Ammon's horn (tissue), 1 donor: Measurements from ENCODE around the gene E2F4.
A peak's percentile ranks its signal among the peaks of the same experiment; 100 is the strongest.

Source experiments
- DNase-seq: peaks from one replicate; pipeline ENCODE4 v3.0.0-alpha.2; 2016; ENCODE audit warnings: low spot score

Gene E2F4

DNA sequence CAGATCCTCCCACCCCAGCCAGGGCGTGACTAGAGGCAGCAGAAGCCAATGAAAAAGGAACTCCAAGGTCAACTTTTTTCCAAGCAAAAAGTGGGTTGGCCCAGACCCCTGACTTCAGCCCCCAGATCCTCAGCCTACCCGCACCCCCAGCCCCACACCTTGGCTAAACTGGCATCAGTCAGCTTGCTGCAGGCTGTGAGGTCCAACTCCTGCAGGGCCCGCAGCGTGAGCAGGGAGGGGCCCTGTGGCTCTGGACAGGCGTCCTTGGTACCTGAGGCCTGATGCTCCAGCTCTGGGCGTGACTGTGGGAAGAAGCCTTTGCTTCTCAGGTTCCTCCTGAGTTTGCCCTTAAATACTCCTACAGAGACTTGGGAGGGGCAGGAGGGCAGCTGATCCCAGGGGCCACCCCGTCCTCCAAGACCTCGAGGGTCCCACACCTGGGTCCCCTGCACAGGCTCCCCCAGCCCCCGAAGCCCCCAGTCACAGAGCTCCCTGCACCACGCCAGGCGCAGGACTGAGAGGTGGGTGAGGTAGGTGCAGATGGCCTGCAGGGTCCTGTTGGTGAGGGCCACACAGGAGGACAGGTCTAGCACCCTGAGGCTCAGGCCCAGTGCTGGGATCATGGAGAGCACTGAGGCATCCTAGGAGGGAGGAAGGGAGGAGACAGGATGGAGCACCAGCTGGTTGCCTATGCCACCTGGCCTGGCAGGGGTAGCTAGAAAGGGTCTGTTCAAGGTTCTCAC lies 16.4 kb downstream of the E2F4 start:
- DNase-seq, result no peak

DNA sequence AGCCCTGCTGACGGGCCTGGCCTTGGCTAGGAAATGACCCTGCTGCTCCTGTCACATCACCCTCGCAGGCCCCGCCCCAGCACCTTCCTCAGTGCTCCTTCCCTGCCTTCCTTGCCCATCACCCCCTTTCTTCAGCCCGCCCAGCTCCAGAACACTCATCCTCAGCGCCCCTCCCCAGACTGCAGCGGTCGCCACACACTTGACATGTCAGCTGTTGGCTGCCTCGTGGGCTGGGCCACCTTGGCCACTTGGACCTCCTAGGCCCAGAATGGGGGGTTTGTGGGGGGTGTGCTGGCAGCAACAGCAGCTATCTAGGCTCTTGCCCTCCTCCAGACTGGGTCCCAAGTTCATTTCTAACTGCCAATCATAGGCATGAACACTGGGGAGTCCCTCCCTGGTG lies 17.6 kb downstream of the E2F4 start:
- no peak for DNase-seq

DNA sequence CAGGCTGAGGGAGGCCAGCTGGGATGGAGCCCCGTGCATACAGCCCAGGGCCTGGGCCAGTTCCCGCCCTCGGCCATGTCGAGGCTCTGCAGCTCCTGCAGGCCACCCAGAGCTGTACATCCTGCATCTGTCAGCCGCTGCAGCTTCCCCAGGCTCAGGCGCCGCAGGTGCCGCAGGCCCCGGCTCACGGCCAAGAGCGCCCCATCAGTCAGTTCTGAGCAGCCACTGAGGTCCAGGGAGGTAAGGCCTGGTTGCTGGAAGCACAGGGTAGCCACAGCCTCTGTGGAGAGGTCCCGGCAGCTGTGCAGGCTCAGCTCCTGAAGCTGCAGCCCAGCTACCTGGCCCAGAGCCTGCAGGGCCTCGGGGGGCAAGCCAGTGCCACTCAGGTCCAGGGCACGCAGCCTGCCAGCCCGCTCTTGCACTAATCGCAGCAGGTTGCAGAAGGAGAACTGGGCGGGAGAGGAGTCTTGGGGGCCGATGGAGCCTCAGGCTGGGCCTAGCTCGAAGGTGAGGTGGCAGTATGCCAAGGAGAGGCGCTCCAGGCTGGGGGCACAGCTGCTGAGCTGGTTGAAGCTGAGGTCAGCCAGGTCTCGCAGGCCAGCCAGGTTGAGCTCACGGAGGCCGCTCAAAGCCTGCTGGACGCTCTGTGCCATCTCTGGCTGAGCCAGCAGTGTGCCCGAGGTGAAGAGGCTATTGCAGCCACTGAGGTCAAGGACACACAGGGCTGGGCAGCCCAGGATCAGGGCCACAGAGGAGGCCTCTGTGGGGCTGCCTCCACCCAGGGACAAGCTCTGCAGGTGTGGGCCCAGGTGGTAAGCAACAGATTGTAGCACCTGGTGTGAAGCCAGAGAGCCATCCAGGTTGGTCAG lies 18.3 kb downstream of the E2F4 start:
- DNase-seq, result no peak

DNA sequence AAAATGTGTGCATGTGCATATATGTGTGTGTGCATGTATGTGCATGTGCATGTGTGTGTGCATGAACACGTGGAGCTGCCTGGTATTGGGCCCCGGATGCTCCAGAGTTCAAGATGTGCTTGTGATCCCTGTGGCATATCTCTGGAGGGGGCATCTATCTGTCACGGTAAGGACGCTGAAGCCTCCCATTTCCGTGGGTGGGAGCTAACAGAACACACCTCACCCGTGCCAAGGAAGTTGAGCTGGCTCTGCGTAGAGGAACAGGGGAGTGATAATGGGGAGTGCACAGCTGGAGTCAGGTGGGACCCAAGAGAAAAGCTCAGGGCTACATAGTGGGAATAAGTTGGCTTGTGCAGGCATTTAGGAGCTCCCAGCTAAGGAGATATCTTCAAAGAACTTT lies 19.7 kb downstream of the E2F4 start:
- DNase-seq, result no peak

DNA sequence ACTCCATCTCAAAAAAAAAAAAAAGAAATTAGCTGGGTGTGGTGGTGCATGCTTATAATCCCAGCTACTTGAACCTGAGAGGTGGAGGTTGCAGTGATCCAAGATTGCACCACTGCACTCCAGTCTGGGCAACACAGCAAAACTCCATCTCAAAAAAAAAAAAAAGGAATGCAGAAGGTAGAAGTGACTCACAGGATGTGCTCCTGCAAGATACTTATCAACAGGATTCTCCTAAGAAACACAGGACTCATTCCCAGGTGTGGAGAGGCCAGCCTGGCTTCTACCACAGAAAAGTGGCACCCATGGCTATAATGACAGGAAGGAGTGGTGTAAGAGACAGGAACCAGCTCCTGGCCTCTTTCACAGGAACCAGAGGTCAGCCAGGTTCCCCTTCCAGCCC lies 20.8 kb downstream of the E2F4 start:
- no peak for DNase-seq

DNA sequence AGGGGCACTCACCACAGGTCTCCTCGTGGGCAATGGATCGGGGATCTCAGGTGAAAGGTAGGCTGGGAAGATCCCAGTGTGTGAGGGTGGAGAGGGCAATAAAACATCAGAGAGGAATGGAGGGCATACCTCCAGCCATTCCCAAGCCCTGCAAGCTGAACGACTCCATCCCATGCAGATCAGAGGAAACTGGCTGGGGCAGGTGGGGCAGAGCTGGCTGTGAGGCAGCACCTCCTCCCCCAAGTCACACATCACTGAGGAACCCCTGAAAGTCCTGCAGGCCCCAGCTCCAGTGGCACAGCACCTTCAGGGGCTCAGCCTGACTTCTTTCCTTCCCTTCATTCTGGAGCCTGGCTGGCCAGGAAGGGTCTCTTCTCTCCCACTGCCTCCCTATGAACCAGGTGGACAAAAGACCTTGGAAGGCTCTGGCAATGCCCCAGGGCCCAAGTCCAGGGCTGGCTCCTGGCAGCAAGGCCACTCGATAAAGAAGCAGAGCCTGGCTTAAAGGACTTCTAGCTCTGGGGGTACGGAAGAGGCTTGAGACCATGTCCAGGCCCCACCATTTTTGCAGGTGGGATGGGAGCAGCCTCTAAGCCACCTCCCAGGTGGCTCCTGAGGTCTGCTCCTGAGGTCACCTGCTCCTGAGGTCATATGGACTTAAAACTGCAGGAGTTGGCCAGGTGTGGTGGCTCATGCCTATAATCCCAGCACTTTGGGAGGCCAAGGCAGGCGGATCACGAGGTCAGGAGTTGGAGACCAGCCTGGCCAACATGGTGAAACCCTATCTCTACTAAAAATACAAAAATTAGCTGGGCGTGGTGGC lies 21.5 kb downstream of the E2F4 start:
- DNase-seq, result no peak

DNA sequence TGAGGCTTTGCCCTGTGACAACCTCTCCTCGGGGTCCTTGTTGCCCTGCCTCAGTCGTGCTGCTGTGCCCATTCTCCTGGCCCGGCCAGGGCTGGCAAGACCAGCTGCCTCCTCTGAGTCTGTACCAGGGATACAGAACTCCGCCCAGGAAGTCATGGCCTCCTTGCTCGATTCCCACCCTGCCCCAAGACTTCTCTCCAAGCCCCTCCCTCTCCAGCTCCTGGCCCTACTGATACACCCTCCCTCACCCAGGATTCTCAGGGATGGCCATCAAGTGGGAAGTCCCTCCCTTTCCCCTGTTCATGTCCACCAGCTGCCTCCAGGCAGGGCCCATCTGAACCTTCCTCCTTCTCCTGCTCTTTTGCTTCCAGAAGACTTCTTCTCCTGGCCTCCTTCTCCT lies 23.8 kb downstream of the E2F4 start:
- no peak for DNase-seq

DNA sequence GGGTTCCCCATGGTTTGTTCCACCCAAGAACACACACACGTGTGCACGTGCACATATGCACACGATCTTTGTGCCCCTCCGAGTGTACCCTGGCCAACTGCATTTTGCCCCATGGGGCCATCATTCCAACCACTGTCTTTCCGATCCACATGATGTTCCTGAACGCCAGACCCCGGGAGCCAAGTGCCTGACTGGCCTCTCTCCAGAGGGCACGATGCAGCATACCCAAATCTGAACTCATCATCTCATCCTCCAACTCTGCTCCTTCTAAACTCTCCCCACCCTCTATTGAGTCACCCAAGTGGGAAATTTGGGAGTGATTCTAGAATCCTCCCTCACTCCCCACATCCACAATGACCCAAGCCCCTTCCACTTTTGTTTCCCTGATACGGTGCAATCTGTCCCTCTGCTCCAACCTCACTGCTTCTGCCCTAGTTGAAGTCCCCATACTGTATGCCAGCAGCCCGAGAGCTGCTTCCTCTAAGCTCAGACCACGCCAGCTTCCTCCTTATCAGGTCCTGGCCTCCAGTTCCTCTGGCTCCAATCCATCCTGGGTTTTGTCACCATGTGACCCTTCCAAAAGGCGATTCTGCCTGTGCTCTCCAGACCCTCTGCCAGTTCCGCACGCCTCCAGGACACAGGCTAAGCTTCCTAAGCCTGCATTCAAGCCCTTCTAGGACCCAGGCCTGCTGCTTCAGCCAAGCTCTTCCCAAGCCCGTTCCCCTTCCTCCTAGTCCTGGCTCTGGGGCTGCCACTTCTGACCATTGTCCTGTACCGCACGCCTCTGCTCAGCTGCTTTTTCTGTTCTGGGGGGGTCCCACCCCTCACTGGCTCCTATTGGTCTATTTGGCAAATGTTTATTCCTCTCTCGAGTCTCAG lies 24.9 kb downstream of the E2F4 start:
- DNase-seq, result peak; percentile 69

DNA sequence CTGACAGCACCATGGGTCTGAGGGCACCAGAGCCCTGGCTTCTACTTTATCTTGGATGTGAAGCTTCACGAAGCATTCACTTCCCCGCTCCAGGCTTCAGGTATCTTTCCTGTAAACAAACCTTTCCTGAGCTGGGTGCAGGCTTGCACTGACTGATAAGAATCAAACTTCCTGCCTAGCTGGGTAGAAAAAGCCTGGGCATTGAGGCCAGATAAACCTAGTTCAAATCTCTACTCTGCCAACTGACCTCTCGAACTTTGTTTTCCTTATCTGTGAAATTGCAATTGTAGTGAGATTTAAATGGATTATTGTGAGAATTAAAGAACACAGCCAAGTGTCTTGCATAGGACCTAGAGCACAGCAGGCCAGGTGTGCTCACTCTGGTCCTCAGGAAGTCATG lies 32.0 kb downstream of the E2F4 start:
- no peak for DNase-seq

DNA sequence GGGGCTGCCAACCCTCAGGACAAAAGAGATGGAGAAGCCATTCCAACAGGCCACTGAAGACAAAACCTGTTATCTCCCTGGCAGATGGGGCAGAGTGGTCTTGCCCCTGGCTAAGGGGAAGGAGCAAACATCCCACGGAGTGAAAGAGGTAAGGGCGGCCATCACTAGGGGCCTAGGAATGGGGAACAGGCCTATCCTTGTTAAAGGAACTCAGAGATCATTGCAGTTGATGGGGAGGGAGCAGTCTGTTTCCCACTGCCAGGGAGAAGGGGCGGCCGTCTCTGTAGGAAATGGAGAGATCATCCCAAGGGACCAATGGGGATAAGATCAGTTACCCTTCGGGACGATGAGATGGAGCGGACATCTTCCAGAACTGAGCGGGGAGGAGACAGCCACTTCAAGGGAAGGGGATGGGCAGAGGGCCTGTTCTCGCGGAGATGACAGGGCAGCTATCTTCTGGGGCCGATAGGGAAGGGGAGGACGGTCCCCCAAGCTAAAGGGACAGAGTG lies 34.4 kb downstream of the E2F4 start:
- DNase-seq, result no peak

DNA sequence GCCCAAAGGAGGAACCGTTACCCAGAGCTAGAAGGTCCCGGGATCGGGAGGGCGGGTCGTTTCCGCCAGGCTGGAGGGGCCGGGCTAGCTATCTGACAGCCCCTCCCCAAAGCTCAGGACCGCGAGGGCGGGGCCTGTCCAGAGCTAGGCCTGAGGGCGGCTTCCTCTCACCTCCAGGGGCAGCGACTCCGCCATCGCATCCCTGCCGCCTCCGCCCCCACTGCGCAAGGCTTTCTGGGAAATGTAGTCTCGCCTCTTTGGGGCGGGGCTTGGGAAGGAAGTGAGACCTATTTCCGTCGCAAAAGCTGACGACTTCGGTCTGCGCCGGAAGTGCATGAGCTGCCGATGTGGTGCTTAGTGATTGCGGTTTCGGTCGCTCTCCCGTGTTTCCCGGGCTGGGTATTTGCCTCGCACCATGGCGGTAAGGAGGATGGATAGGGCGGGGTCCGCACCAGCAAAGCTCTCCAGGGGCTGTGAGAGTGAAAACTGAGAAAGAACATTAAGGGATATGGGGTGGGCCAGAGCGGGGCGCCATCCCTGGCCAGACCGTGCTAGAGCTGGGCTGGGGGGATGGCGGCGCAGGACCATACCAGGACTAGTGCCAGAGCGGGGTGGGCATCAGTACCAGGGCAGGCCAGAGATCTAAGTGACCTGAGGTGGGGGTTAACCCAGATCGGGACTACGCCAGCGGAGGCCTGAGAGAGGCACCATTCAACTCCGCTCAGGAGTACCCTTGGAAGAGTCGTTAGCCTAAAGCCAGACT lies 35.0 kb downstream of the E2F4 start, which contains the start of gene TMEM208:
TSS of gene TMEM208 (plus strand) at position 327 of the 763 bp plus-strand sequence. CDS start at position 416, 89 bp downstream.
- peak; percentile 97 for DNase-seq

DNA sequence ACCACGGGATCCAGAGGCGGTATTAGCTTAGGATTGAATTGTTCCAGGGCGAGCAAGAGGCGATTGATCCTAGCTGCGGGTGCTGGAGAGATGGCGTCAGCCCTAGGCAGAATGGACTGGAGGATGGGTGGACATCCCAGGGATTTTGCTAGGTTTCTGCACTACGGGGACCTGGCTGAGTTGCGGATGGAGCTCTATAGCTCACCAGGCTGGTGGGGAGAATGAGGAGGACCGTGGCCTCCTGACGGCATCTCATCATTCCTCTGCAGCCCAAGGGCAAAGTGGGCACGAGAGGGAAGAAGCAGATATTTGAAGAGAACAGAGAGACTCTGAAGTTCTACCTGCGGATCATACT lies 35.6 kb downstream of the E2F4 start:
- DNase-seq, result no peak

DNA sequence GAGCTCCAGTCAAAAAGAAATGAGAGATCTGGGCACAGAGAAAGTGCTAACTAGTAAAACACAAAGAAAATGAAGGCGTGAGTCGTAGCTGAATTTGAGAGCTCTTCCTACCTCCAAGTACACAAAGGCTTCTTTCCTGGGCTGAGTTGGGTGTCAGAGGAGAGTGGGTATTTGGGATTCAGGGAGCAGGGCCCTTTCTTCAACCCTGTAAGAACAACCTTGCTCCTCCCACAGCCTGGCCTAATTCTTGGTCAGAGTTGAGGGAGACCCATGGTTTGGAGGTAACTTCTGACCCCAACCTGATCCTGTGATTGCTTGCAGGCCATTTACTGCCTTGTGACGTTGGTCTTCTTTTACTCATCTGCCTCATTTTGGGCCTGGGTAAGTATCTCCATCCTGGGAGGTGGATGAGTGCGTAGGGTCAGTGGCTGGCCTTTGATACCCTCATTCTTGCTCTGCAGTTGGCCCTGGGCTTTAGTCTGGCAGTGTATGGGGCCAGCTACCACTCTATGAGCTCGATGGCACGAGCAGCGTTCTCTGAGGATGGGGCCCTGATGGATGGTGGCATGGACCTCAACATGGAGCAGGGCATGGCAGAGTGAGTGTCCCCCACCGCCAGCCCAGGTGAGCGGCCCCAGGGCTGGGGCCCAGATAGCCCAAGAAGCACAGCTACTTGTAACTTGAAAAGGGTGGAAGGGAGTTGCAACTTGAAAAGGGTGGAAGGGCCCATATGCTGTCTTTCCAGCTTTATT lies 36.3 kb downstream of the E2F4 start:
- DNase-seq, result no peak

DNA sequence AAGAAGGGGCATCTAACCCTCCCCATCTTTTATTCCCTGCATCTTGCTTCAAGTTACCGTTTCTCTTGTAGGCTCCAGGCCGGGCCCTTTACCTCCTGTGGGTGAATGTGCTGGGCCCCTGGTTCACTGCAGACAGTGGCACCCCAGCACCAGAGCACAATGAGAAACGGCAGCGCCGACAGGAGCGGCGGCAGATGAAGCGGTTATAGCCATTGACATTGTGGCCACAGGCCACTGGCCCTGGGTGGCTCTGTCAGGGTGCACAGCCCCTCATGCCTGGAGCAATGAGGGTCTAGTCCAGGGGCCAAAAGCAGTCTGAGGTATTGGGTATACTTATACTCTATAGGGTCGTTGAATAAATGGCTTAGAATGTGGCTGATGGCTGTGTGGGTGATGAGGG lies 37.0 kb downstream of the E2F4 start:
- DNase-seq, result no peak

DNA sequence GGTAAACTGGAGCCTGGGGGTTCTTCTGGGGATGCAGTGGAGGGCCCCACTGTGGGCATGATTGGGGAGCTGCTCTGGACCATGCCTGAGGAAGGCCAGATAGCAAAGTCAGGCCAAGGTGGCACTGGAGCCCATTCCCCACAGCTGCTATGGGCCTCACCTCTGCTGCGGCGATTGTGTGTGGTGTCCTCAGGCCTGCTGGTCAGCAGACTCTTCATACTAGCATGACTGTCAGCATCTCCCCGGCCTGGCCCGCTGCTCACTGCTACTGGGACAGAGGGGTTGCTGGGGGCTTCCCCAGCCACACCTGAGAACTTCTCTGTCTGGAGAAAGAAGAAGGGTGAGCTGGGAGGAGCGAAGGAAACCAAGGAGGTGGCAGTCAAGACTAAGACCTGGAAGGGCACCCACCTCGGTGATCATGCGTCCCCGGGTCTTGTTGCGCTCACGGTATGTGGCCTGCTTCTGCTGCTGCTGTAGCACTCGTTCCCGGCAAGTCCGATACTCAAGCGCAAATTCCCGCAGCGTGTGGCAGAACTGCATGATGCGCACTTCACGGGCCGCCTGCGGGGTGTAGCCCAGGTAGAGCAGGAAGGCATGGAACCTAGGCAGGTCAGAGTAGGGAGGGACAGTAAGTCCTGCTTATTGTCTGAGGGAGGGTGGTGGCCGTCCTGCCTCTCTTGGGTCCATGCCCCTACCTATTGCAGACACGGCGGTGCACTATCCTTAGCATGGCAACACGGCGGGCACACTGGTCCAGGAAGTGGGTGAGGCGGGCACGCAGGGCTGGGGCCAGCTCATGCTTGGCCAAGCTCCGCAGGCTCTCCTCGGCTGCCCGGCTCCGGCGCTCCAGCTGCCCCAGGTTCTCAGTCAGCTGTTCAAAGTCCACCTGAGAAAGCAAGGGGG lies 38.2 kb downstream of the E2F4 start:
- no peak for DNase-seq

DNA sequence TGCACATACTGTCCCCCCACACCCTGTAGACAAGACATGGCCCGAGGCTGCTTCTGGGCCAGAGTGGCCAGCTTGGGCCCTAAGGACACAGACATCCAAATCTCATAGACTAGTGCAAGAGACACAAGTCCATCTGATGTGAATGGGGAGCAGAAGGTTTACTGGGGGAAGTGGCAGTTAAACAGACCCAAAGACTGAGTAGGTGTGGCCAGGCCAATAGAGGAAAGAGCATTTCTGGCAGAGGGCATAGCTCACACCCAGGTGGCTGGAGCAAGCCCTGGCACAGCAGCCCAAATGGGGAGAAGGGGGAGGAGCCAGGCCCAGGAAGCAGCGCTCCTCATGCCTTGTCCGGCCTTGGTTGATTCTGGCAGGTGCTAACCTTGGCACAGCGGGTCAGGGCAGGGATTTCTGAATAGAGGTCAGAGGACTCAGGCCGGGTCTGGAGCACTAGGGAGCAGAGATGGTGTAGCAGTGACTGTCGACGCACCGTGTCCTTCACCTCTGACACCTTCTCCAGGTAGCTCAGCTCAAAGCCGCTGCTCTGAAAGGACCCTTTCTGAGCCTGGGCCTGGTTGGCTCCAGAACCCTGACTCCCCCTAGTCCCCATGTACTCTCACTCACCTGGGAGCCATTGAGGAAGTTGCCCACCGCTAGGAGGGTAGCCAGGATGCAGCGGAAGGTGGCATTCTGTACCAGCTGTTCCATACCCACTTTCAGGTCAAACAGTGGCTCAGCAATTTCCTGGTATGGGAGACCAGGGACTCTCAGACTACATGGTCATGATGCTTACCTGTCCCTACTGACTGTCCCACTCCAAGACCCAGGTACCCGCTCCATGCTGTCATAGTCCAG lies 39.1 kb downstream of the E2F4 start:
- DNase-seq, result no peak

DNA sequence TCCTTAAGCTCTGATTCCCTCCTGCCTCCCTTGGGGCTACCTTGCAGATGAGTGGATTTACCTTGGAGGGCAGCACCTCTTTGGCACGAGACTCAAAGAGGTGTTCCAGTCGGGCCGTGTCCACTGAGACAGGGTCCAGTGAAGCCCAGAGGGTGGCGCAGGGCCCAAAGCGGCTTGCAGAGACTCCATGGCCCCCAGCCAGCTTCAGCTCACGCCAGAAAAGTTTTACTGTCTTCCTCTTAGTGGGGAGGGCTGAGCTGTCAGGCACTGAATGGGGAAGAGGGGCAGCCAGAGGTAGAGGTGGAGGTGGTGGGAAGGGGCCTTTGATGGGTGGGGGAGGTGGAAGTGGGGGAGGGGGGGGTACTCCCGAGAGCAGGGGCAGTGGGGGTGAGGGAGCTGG lies 41.6 kb downstream of the E2F4 start:
- no peak for DNase-seq

DNA sequence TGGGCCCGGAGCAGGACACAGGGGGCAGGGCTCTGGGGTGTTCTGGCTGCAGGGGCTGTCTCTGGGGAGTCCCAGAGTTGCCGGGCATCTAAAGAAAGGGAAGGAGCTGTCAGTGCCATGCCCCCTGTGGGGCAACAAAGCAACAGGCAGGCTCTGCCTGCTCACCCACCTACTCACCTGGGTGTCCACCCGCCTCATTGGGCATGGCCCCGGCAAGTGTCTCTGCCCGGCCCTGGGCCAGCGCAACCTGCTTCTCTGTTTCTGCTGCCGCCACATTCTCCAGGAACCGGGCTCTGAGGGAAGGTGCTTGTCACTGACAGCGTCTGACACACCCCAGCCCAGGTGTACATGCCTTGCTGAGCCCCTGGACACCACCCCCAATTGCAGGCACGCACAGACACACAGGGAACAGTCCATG lies 42.2 kb downstream of the E2F4 start:
- DNase-seq, result no peak
